Left ventricle myocardium inferior (tissue), 1 donor: ENCODE measurements around the gene CAMK1D. TPM values are rescaled to one million over a fixed set of nuclear protein-coding genes. Genes with fewer than 3 reads are reported as not detected.

Experiments used
- DNase-seq: peaks from one replicate; pipeline ENCODE4 v3.0.0-alpha.2; 2020
- H3K27ac ChIP-seq: fragments of 200-600 bp; replicated peaks from 2 replicates; pipeline ENCODE4 v1.8.0; 2021
- H3K27me3 ChIP-seq: fragments of 200-600 bp; 2 replicates; pipeline ENCODE4 v1.8.0; 2021; ENCODE audit warnings: low read depth
- H3K36me3 ChIP-seq: fragments of 200-600 bp; 2 replicates; pipeline ENCODE4 v1.8.0; 2021
- H3K4me1 ChIP-seq: fragments of 200-600 bp; 2 replicates; pipeline ENCODE4 v1.8.0; 2021
- H3K4me3 ChIP-seq: fragments of 200-600 bp; 2 replicates; pipeline ENCODE4 v1.8.0; 2021; ENCODE audit warnings: mild to moderate bottlenecking, moderate library complexity
- H3K9me3 ChIP-seq: fragments of 200-600 bp; replicated peaks from 2 replicates; pipeline ENCODE4 v1.8.0; 2021
- intact Hi-C: fragments of 100-400 bp; cut with micrococcal nuclease; formaldehyde crosslinking; loops from one replicate; pipeline ENCODE4 v1.11.0; 2022
- total RNA-seq: library from RNA; stranded (reverse); fragmentation: NEBNext Ultra II Directional; extraction: Animal tissue kit (Norgen Biotek cat#: 25700); gene quantifications from one replicate; pipeline ENCODE4 v1.2.1, GENCODE V29; 2021
- TF ChIP-seq, protein P1 (sequence below): fragments of 200-600 bp; IDR thresholded peaks from 2 replicates; pipeline ENCODE4 v1.8.0; 2021; ENCODE audit warnings: antibody characterized with exemption, mild to moderate bottlenecking, borderline replicate concordance
- donor health status: DM: no; HTN: yes; CAD: no; lungs with severe emphysema.

The CAMK1D gene
- total RNA-seq, 1 donor from 2014 or later, result 2.5 TPM

DNA sequence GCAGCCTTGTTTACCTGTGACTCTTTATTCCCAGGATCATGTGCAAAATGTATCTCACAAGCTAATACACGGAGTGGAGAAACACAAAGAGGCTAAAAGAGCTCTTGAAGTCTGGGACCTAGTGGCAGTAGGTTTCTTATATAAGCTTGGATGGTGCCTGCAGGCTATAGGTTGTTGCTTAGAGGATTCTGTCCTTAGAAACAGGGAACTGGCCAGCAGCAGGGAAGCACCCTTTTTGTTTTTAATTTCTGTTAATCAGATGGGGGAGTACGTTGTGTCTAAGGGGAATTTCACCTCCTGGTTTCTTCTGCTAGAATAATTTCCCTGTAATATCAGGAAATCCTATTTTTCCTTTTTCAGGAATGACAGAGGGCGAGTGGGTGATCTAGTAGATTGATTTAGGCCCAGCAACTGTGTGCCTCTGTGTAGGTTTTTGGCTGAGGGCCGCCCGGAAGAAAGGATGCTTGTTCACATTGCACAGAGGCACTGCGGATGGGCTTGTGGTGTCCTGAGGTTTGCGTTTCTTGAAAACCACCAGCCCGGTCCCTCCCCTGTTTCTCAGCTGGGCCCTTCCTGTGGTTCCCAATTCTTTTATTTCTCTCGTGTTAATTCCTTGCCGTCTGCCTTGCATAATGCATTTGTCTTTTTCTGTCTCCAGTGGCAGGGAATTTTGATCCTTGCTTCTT is 158.0 kb downstream of the CAMK1D start:
- Histone ChIP-seq H3K4me1 (no peaks in the 10 kb centered on the region), H3K4me3 (no peak overlapping the region), H3K36me3 (no peaks in the 10 kb centered on the region), H3K9me3 (no peaks in the 10 kb centered on the region), H3K27me3 (no peaks in the 10 kb centered on the region), H3K27ac (no peak overlapping the region)
- DNase-seq, result no peak
- intact Hi-C loops, result no loop called here
- TF ChIP-seq, protein P1, sequence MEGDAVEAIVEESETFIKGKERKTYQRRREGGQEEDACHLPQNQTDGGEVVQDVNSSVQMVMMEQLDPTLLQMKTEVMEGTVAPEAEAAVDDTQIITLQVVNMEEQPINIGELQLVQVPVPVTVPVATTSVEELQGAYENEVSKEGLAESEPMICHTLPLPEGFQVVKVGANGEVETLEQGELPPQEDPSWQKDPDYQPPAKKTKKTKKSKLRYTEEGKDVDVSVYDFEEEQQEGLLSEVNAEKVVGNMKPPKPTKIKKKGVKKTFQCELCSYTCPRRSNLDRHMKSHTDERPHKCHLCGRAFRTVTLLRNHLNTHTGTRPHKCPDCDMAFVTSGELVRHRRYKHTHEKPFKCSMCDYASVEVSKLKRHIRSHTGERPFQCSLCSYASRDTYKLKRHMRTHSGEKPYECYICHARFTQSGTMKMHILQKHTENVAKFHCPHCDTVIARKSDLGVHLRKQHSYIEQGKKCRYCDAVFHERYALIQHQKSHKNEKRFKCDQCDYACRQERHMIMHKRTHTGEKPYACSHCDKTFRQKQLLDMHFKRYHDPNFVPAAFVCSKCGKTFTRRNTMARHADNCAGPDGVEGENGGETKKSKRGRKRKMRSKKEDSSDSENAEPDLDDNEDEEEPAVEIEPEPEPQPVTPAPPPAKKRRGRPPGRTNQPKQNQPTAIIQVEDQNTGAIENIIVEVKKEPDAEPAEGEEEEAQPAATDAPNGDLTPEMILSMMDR, result no peak

DNA sequence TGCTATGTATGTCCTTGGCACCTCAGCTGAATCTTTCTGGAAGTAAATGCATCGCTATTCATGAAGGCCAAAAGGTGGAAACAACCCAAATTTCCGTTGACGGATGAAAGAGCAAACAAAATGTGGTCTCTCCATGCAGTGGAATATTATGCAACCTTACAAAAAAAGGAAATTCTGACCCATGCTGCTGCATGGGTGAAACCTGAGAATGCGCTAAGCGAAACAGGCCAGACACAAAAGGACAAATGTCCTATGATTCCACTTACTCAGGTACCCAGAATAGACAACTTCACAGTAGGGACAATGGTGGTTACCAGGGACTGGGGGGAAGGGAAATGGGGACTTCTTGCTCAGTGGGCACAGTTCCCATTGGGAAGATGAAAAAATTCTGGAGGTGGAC is 158.8 kb downstream of the CAMK1D start:
- H3K27me3 ChIP-seq, result no peaks in the 10 kb centered on the region
- no peak overlapping the region for H3K27ac ChIP-seq
- H3K36me3 ChIP-seq, result no peaks in the 10 kb centered on the region
- DNase-seq, result no peak
- H3K4me3 ChIP-seq, result no peak overlapping the region
- no peaks in the 10 kb centered on the region for H3K4me1 ChIP-seq
- no peaks in the 10 kb centered on the region for H3K9me3 ChIP-seq
- intact Hi-C loops, result no loop called here
- TF ChIP-seq, protein P1, result no peak

DNA sequence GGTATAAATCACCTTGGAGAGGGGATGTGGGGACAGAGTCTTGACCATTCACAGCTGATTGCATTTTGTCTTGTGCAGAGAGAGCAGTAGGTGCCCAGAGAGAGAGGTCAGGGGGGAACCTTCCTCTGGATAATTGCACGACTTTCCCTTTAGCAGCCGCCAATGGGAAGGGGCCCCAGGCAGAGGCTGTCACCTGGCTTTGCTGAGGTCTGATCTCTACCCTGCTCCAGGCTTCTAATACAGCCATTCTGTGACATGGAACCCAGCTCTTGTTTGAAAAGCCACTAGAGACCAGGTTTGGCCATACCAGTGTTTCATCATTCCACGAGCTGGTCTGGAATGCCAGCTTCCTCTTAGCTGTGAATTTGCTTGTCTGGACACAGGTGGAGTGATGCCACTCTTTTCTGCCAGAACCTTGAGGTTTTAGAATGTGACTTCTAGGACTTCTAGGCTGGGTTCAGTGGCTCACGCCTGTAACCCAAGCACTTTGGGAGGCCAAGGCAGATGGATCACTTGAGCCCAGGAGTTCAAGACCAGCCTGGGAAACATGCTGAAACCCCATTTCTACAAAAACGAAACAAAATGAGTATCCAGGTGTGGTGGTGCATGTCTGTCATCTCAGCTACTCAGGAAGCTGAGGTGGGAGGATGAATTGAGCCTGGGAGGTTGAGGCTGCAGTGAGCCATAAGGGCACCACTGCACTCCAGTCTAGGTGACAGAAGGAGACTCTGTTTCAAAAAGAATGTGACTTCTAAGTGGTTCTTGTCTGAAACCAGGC is 159.9 kb downstream of the CAMK1D start:
- TF ChIP-seq, protein P1, result no peak
- intact Hi-C loops, result no loop called here
- DNase-seq, result no peak

DNA sequence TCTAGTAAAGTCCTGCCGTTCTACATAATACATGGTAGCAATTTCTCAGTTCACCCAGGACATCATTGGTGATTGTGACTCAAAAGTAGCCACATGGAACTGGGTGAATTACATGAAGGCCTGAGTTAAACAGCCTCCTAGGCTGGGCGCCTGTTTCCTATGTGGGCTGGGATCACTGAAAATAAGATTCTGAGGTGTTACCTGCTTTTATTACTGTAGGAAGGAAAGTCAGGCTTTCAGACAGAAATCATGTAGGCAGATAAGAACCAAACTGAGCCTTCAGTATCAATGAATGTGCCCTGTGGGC is 160.4 kb downstream of the CAMK1D start:
- Histone ChIP-seq H3K27me3 (no peaks in the 10 kb centered on the region), H3K36me3 (no peaks in the 10 kb centered on the region), H3K27ac (no peak overlapping the region), H3K4me3 (no peak overlapping the region), H3K4me1 (no peaks in the 10 kb centered on the region), H3K9me3 (no peaks in the 10 kb centered on the region)
- TF ChIP-seq, protein P1, result no peak
- intact Hi-C loops, result no loop called here
- DNase-seq, result no peak

More for the DNA sequence above, 159.9 kb downstream of the CAMK1D start:
- Histone ChIP-seq H3K27me3 (no peaks in the 10 kb centered on the region), H3K27ac (no peak overlapping the region), H3K4me1 (no peaks in the 10 kb centered on the region), H3K4me3 (no peak overlapping the region), H3K9me3 (no peaks in the 10 kb centered on the region), H3K36me3 (no peaks in the 10 kb centered on the region)

DNA sequence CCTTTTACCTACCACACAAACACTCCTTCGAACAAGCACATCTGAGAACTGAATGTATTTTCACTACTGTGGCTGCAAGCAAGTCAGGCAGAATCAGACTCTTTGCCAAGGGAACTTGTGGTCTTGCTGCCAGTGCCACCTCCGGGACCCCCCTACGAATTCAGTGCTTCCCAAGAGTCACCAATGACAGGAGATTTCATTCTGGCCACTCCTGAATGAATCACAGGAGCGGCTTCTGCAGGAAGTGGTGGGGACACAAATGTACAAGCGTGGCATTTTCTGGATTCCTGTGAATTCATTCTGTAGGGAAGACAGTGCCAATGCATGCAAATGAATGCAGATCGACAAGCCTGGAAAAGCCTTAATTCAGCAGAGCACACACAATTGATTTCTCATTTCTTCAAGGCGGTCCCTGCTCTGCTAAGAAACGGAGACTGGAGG is 161.2 kb downstream of the CAMK1D start:
- Histone ChIP-seq H3K4me1 (no peaks in the 10 kb centered on the region), H3K27me3 (no peaks in the 10 kb centered on the region), H3K36me3 (no peaks in the 10 kb centered on the region), H3K4me3 (no peak overlapping the region), H3K27ac (no peak overlapping the region), H3K9me3 (no peaks in the 10 kb centered on the region)
- TF ChIP-seq, protein P1, result no peak
- no peak for DNase-seq
- intact Hi-C loops, result no loop called here
